Mucosa of rectum (tissue), 2 donors: ENCODE measurements around the gene KLK8.
"Not testable (repeated sequence)": the region's sequence is repeated elsewhere in the genome, so short reads cannot be mapped to it uniquely, and the experiment has no call there.

Experiments
- H3K27ac ChIP-seq, 2 donors: one replicate each; pipeline ENCODE4 v1.7.0; 2013; ENCODE audit warnings: inconsistent platforms in 2 of 2, low read depth in 2 of 2, low read length in 2 of 2
- H3K27me3 ChIP-seq, 2 donors: one replicate each; pipeline ENCODE4 v1.7.0; 2013; ENCODE audit warnings: low read length in 2 of 2; ENCODE audit not compliant: control insufficient read depth in 2 of 2, insufficient read depth in 2 of 2
- H3K36me3 ChIP-seq, 2 donors: one replicate each; pipeline ENCODE4 v1.7.0; 2013; ENCODE audit warnings: low read length in 2 of 2; ENCODE audit not compliant: control insufficient read depth in 2 of 2, insufficient read depth in 2 of 2
- H3K4me1 ChIP-seq, 2 donors: one replicate each; pipeline ENCODE4 v1.7.0; 2013; ENCODE audit warnings: low read length in 2 of 2, mild to moderate bottlenecking in 1 of 2; ENCODE audit not compliant: control insufficient read depth in 2 of 2, insufficient read depth in 2 of 2
- H3K4me3 ChIP-seq, 2 donors: one replicate each; pipeline ENCODE4 v1.7.0; 2013; ENCODE audit warnings: low read length in 2 of 2
- H3K9ac ChIP-seq, 2 donors: one replicate each; pipeline ENCODE4 v1.7.0; 2013; ENCODE audit warnings: low read length in 2 of 2, low read depth in 1 of 2, mild to moderate bottlenecking in 1 of 2
- H3K9me3 ChIP-seq, 2 donors: one replicate each; pipeline ENCODE4 v1.7.0; 2013; ENCODE audit warnings: low read length in 2 of 2; ENCODE audit not compliant: control insufficient read depth in 2 of 2
- donor health status: healthy.
- donor health status: Normal muscosa, but diverticular disease.

Gene KLK8

GRCh38 chr19:50992666-50993035 is 8.8 kb downstream of the KLK8 start:
- no peak overlapping the region for H3K27ac ChIP-seq
- no peaks in the 10 kb centered on the region for H3K9me3 ChIP-seq
- H3K27me3 ChIP-seq = peaks cover 3 to 4% of the 10 kb centered on the region in 2 donors
- H3K4me1 ChIP-seq = no peaks in the 10 kb centered on the region
- H3K36me3 ChIP-seq = no peaks in the 10 kb centered on the region
- no peak overlapping the region for H3K9ac ChIP-seq
- H3K4me3 ChIP-seq = no peak overlapping the region

- not testable (repeated sequence) for H3K9me3 ChIP-seq, H3K36me3 ChIP-seq, H3K4me1 ChIP-seq, H3K4me3 ChIP-seq, H3K27me3 ChIP-seq, H3K27ac ChIP-seq, H3K9ac ChIP-seq
Measured at GRCh38 chr19:50984416-50984815, 17.0 kb downstream of the KLK8 start.

- H3K27ac ChIP-seq = no peak within 1 kb of the TSS
- H3K9me3 ChIP-seq = no peaks in the 10 kb centered on the region
- no peak within 1 kb of the TSS for H3K9ac ChIP-seq
- no peaks in the 10 kb centered on the region for H3K4me1 ChIP-seq
- H3K36me3 ChIP-seq = no peaks in the 10 kb centered on the region
- peaks cover 0 to 4% of the 10 kb centered on the region in 2 donors for H3K27me3 ChIP-seq
- no peak within 1 kb of the TSS for H3K4me3 ChIP-seq
Measured at GRCh38 chr19:50983625-50984292, 17.6 kb downstream of the KLK8 start, which contains the start of gene KLK7. Gene KLK7, minus strand, starts transcription at chr19:50983917. Its CDS starts 1,518 bp downstream, at chr19:50982399.

GRCh38 chr19:50982186-50982585 is 19.2 kb downstream of the KLK8 start:
- H3K27me3 ChIP-seq = peaks cover 0 to 4% of the 10 kb centered on the region in 2 donors
- no peak overlapping the region for H3K9ac ChIP-seq
- H3K4me3 ChIP-seq = no peak overlapping the region
- H3K9me3 ChIP-seq = no peaks in the 10 kb centered on the region
- H3K36me3 ChIP-seq = no peaks in the 10 kb centered on the region
- H3K4me1 ChIP-seq = no peaks in the 10 kb centered on the region
- no peak overlapping the region for H3K27ac ChIP-seq

GRCh38 chr19:50981587-50982146 is 19.7 kb downstream of the KLK8 start:
- Histone ChIP-seq H3K9ac (no peak overlapping the region), H3K4me1 (no peaks in the 10 kb centered on the region), H3K4me3 (no peak overlapping the region), H3K9me3 (no peaks in the 10 kb centered on the region), H3K27me3 (peaks cover 0 to 4% of the 10 kb centered on the region in 2 donors), H3K27ac (no peak overlapping the region), H3K36me3 (no peaks in the 10 kb centered on the region)

GRCh38 chr19:50980208-50980607 is 21.2 kb downstream of the KLK8 start:
- Histone ChIP-seq H3K4me1 (no peaks in the 10 kb centered on the region), H3K36me3 (no peaks in the 10 kb centered on the region), H3K27ac (no peak overlapping the region), H3K9ac (no peak overlapping the region), H3K4me3 (no peak overlapping the region), H3K27me3 (peaks cover 0 to 6% of the 10 kb centered on the region in 2 donors), H3K9me3 (no peaks in the 10 kb centered on the region)

- Histone ChIP-seq H3K27me3 (peaks cover 0 to 6% of the 10 kb centered on the region in 2 donors), H3K9ac (no peak overlapping the region)
Measured at GRCh38 chr19:50979758-50980157, 21.6 kb downstream of the KLK8 start.

GRCh38 chr19:50978772-50979390 is 22.5 kb downstream of the KLK8 start:
- peaks cover 0 to 6% of the 10 kb centered on the region in 2 donors for H3K27me3 ChIP-seq
- no peak overlapping the region for H3K4me3 ChIP-seq
- H3K4me1 ChIP-seq = no peaks in the 10 kb centered on the region
- no peak overlapping the region for H3K27ac ChIP-seq
- H3K9ac ChIP-seq = no peak overlapping the region
- H3K36me3 ChIP-seq = no peaks in the 10 kb centered on the region
- no peaks in the 10 kb centered on the region for H3K9me3 ChIP-seq

More at GRCh38 chr19:50979758-50980157, 21.6 kb downstream of the KLK8 start:
- Histone ChIP-seq H3K36me3 (no peaks in the 10 kb centered on the region), H3K4me3 (no peak overlapping the region), H3K27ac (no peak overlapping the region), H3K4me1 (no peaks in the 10 kb centered on the region), H3K9me3 (no peaks in the 10 kb centered on the region)

GRCh38 chr19:50977626-50978025 is 23.8 kb downstream of the KLK8 start:
- H3K36me3 ChIP-seq = no peaks in the 10 kb centered on the region
- H3K9me3 ChIP-seq = no peaks in the 10 kb centered on the region
- H3K9ac ChIP-seq = no peak overlapping the region
- peaks cover 0 to 7% of the 10 kb centered on the region in 2 donors for H3K27me3 ChIP-seq
- H3K4me1 ChIP-seq = no peaks in the 10 kb centered on the region
- H3K27ac ChIP-seq = no peak overlapping the region
- H3K4me3 ChIP-seq = no peak overlapping the region

GRCh38 chr19:50975766-50976165 is 25.6 kb downstream of the KLK8 start:
- H3K4me1 ChIP-seq = no peaks in the 10 kb centered on the region
- peaks cover 3 to 7% of the 10 kb centered on the region in 2 donors for H3K27me3 ChIP-seq
- no peak overlapping the region for H3K4me3 ChIP-seq
- no peak overlapping the region for H3K27ac ChIP-seq
- no peaks in the 10 kb centered on the region for H3K9me3 ChIP-seq
- no peaks in the 10 kb centered on the region for H3K36me3 ChIP-seq
- H3K9ac ChIP-seq = no peak overlapping the region
